ENCODE results near the gene SCAMP4.

- TF ChIP-seq CTCF (IDR thresholded peaks at IDR 0.05) (no peak), POLR2A (IDR thresholded peaks at IDR 0.05; ENCODE audit: low read depth) (no peak), POLR2AphosphoS5 (IDR thresholded peaks at IDR 0.05) (no peak), EP300 (IDR thresholded peaks at IDR 0.05) (no peak)
These were observed 45.4 kb downstream of the SCAMP4 start for GRCh38 chr19:1950640-1951039.

Data from esophagus muscularis mucosa (tissue), 4 donors.